Skeletal muscle satellite cell (primary cell): ENCODE data around the gene TYW1.
A peak's percentile ranks its signal among the peaks of the same experiment; 100 is the strongest.
"Not testable (repeated sequence)": the region's sequence is repeated elsewhere in the genome, so short reads cannot be mapped to it uniquely, and the experiment has no call there.

Experiments used
- H3K27me3 ChIP-seq: 2 replicates; pipeline ENCODE4 v1.7.0; 2013; ENCODE audit warnings: low read length; ENCODE audit not compliant: control insufficient read depth, insufficient read depth
- H3K36me3 ChIP-seq: 2 replicates; pipeline ENCODE4 v1.7.0; 2013; ENCODE audit warnings: mild to moderate bottlenecking, control low read depth, low read length; ENCODE audit not compliant: insufficient read depth
- H3K4me1 ChIP-seq: 2 replicates; pipeline ENCODE4 v1.7.0; 2013; ENCODE audit warnings: low read length; ENCODE audit not compliant: control insufficient read depth, insufficient read depth
- H3K4me2 ChIP-seq: 2 replicates; pipeline ENCODE4 v1.7.0; 2013; ENCODE audit warnings: mild to moderate bottlenecking, low read length
- H3K4me3 ChIP-seq: 2 replicates; pipeline ENCODE4 v1.7.0; 2013; ENCODE audit warnings: low read length
- H3K9ac ChIP-seq: 2 replicates; pipeline ENCODE4 v1.7.0; 2013; ENCODE audit warnings: mild to moderate bottlenecking, low read depth, low read length, moderate library complexity
- H3K9me3 ChIP-seq: replicated peaks from 2 replicates; pipeline ENCODE4 v1.7.0; 2013; ENCODE audit warnings: mild to moderate bottlenecking, control low read depth, low read length

Gene TYW1

DNA sequence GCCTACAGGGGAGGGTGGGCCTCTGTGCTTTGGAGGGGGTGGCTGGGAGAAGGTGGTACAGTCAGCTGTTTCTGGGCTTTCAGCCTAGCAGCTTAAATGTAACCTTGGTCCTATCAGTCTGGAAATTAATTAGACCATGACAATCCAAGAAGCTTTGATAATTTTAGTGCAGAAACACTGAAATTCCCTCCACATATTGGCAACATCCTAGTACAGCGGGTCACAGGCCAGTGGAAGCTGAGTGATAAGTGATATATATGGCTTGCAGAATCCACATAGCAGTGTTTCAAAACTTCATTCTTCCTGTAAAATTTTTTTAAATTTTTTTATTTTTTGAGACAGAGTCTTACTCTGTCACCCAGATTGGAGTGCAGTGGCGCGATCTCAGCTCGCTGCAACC is 212.6 kb downstream of the TYW1 start:
- H3K9ac ChIP-seq: no peak overlapping the region
- no peaks in the 10 kb centered on the region for H3K9me3 ChIP-seq
- H3K27me3 ChIP-seq: no peaks in the 10 kb centered on the region
- no peak overlapping the region for H3K4me3 ChIP-seq
- no peaks in the 10 kb centered on the region for H3K4me1 ChIP-seq
- no peaks in the 10 kb centered on the region for H3K36me3 ChIP-seq
- no peak overlapping the region for H3K4me2 ChIP-seq

DNA sequence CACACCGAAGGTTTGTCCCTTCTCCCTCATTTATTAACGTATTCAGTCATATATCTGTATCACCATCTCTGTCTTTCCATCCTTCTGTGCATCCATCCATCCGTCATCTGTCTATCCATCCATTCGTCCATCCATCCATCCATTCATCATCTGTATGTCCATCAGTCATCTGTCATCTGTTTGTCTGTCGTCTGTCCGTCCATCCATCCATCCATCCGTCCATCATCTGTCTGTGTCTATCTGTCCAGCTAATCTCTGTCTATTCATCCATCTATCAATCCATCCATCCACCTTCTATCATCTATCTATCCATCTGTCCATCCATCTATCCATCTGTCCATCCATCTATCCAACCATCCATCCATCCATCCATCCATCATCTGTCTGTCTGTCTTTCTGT is 213.9 kb downstream of the TYW1 start:
- Histone ChIP-seq H3K27me3 (no peaks in the 10 kb centered on the region), H3K9ac (no peak overlapping the region), H3K4me3 (no peak overlapping the region), H3K4me2 (no peak overlapping the region), H3K4me1 (no peaks in the 10 kb centered on the region), H3K9me3 (no peaks in the 10 kb centered on the region), H3K36me3 (no peaks in the 10 kb centered on the region)

DNA sequence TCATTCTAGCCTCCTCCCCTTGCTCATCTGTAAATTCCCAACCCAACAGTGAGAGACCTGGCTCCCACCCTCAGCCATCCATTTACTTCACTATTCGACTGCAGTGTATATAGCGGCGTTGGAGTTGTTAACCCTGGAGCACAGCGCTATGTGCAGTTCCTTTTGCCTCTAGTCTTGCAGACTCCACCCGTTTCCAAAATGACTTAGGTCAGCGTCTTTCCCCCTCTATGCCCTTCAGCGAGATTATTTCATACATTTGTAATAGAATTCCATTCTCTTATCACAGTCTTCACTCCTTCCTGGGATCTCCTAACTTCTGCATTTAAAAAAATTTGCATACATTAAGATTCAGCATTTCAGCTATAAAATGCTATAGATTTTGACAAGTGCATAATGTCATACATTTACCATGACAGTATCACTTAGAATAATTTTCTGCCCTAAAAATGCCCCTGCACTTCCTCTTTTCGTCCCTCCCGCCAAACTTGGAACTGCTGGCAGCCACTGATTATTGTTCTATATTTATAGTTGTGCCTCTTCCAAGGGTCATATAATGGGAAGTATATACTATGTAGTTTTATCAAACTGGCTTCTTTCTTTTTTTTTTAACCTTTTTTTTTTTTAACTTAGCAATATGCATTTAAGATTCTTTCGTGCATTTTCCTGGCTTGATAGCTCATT is 215.2 kb downstream of the TYW1 start:
- not testable (repeated sequence) for H3K9me3 ChIP-seq, H3K9ac ChIP-seq, H3K4me2 ChIP-seq, H3K4me1 ChIP-seq, H3K36me3 ChIP-seq, H3K27me3 ChIP-seq, H3K4me3 ChIP-seq

DNA sequence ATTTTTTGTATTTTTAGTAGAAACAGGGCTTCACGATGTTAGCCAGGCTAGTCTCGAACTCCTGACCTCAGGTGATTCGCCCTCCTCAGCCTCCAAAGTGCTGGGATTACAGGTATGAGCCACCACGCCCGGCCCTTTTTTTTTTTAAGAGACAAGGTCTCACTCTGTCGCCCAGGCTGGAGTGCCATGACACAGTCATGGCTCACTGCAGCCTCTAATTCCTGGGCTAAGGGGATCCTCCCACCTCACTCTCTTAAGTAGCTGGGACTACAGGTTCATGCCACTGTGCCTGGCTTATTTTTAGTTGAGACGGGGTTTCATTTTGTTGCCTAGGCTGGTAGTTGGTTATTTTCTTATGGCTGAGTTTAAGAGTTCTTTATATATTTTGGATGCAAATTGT is 216.4 kb downstream of the TYW1 start:
- not testable (repeated sequence) for H3K9me3 ChIP-seq, H3K4me3 ChIP-seq, H3K4me2 ChIP-seq, H3K9ac ChIP-seq, H3K27me3 ChIP-seq, H3K4me1 ChIP-seq, H3K36me3 ChIP-seq

DNA sequence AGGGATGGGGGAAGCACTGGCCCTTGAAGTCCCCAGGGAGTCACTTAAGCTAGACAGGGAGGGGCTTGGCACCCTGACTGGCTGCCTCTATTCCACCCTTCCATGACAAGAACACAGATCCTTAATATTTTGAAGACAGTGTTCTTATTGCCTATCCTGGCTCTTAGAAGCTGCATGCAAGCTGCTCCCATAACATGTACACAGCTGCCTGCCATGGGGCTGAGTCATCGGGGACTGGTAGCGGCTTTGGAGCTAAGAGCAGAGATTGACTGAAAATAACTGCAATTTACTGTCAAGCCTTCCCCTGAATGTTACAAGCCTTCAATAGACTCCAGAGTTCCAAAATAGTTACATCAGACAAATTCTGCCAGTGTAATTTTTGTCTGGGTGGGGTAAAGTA is 226.9 kb downstream of the TYW1 start:
- not testable (repeated sequence) for H3K9me3 ChIP-seq, H3K9ac ChIP-seq, H3K36me3 ChIP-seq, H3K27me3 ChIP-seq, H3K4me3 ChIP-seq
- peak overlapping the region; percentile 49 for H3K4me2 ChIP-seq
- peaks cover 10% of the 10 kb centered on the region for H3K4me1 ChIP-seq

DNA sequence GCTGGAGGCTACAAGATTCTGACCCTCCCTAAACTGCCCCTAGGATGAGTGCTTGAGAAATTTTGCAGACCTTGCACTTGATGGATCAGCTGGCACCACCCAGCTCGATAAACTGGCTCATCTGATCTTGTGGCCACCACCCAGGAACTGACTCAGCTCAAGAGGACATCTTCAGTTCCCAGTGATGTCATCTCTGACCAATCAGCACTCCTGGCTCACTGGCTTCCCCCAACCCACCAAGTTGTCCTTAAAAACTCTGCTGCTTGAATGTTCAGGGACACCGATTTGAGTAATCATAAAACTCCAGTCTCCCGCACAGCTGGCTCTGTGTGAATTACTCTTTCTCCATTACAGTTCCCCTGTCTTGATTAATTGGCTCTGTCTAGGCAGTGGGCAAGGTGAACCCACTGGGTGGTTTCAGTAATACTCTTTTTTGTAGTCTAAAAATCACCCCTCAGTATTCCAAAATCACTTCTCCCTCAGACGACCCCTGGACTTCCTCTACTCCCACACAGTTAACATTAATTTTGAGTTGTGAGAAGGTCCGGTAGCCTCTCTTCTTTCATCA is 229.8 kb downstream of the TYW1 start:
- not testable (repeated sequence) for H3K36me3 ChIP-seq, H3K9me3 ChIP-seq, H3K27me3 ChIP-seq, H3K9ac ChIP-seq, H3K4me3 ChIP-seq
- Histone ChIP-seq H3K4me1 (peaks cover 10% of the 10 kb centered on the region), H3K4me2 (peak overlapping the region; percentile 62)

DNA sequence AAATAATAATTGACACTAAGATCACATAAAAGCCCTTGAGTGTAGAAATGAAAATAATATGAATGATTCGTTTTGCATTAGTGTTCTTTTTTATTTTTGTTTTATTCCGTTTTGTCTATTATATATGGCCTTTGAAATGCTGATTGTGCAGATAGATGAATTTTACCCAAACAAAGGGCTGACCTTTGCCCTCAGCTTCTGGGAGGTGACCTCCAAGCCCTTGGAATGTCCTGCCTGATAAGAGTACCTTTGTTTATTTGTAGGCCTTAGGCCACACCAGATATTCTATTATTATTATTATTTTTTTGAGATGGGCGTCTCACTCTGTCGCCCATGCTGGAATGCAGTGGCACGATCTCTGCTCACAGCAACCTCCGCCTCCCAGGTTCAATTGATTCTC is 230.3 kb downstream of the TYW1 start:
- H3K36me3 ChIP-seq, H3K4me2 ChIP-seq, H3K9me3 ChIP-seq, H3K27me3 ChIP-seq, H3K9ac ChIP-seq, H3K4me3 ChIP-seq: not testable (repeated sequence)
- peaks cover 10% of the 10 kb centered on the region for H3K4me1 ChIP-seq

DNA sequence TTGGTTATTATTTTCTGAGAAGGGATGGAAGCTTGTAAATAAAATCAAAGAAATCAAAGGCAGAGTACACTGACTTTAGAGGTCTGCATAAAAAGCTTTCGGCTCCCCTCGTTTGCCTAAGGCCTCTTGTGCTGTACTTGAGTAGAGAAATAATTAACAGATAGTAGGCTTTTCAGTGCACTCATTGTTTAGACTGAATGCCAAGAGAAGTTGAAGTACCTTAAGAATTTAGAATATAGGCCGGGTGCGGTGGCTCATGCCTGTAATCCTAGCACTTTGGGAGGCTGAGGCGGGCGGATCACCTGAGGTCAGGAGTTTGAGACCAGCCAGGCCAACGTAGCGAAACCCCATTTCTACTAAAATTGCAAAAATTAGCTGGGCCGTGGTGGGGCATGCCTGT is 232.4 kb downstream of the TYW1 start:
- not testable (repeated sequence) for H3K27me3 ChIP-seq, H3K4me3 ChIP-seq, H3K36me3 ChIP-seq, H3K9me3 ChIP-seq, H3K9ac ChIP-seq, H3K4me2 ChIP-seq
- H3K4me1 ChIP-seq: peaks cover 10% of the 10 kb centered on the region

DNA sequence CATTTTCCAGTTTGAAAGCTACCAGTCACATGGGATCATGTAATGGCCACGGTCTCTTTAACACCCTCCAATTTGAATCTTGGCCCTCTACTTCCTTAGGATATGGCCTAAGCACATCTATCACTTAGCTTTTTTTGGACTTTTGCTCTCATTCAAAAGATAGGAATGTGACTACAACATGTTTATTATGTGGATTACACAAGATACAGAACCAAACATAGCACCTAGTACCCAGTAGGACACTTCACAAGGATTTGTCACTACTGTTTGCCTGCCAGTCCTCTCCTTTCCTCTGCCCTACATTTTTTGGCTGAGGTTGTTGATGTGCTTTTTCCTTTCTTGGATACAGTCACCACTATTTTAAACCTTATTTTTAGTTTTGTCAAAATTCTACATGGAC is 233.4 kb downstream of the TYW1 start:
- not testable (repeated sequence) for H3K27me3 ChIP-seq, H3K9ac ChIP-seq, H3K4me3 ChIP-seq, H3K4me2 ChIP-seq, H3K9me3 ChIP-seq, H3K36me3 ChIP-seq
- peaks cover 10% of the 10 kb centered on the region for H3K4me1 ChIP-seq

DNA sequence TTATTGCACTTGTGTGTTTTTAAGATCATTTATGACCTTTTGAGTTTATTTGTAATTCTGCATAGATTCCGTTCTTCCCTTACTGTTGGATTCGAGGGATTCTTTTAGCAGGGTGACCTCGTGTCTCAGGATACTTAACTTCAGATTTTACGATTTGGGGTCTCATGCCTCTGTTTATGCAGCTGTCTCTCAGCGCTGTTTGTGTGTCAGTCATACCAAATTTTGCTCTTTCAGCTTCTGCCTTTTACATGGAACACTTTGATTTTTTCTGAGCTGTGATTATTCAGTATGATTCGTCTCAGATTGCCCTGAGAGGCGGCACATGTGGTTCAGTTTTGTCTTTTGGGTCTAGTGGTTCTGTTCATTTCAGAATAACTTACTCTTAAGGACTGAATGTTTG is 236.9 kb downstream of the TYW1 start:
- H3K27me3 ChIP-seq, H3K36me3 ChIP-seq, H3K9me3 ChIP-seq, H3K4me3 ChIP-seq, H3K9ac ChIP-seq, H3K4me2 ChIP-seq, H3K4me1 ChIP-seq: not testable (repeated sequence)

DNA sequence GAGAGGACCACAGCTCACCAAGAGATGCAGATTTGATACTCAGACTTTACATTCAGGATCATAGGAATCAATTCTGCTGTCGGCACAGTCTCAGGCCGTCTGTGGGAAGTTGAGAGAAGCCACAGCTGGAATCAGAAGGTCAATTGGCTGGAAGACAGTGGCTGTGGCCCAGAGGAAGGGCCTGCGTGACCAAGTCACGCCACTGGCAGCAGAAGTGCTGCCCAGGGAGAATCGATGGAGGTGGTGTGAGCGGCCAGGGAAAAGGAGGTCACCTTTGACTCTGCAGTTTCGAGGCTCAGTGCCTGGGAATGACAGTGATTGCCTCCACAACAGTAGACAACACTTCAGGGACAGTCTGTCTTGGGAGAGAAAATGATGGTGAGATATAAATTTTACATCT is 239.6 kb downstream of the TYW1 start:
- not testable (repeated sequence) for H3K4me3 ChIP-seq, H3K36me3 ChIP-seq, H3K27me3 ChIP-seq, H3K9me3 ChIP-seq, H3K4me2 ChIP-seq, H3K9ac ChIP-seq, H3K4me1 ChIP-seq

DNA sequence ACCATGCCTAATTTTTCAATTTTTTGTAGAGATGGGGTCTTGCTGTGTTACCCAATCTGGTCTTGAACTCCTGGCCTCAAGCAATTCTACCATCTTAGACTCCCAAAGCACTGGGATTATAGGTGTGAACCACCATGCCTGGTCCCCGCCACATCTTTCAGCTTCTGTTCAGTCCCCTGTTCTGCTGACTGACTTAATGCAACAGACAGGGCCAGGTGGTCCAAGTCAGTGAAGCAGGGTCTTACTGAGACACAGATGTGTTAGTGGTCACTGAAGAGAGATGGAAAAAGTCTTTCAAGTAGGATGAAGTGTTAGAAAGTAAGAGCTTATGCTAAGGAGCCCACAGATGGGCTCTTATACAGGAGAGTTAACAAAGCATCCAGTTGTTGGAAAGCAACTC is 246.2 kb downstream of the TYW1 start:
- not testable (repeated sequence) for H3K36me3 ChIP-seq, H3K4me3 ChIP-seq, H3K9me3 ChIP-seq, H3K4me2 ChIP-seq, H3K4me1 ChIP-seq, H3K27me3 ChIP-seq, H3K9ac ChIP-seq
